CMK (cell line): ENCODE data around the gene CUX1.

Experiments
- DNase-seq: peaks from one replicate; pipeline ENCODE4 v3.0.0-alpha.2; 2010; ENCODE audit warnings: low read depth

The CUX1 gene

GRCh38 chr7:101937717-101938514 lies 120.5 kb downstream of the CUX1 start:
- no peak for DNase-seq

- DNase-seq: no peak
These were observed 121.8 kb downstream of the CUX1 start for GRCh38 chr7:101939136-101939695.

- DNase-seq: no peak
These were observed 122.7 kb downstream of the CUX1 start for GRCh38 chr7:101940151-101940550.

- no peak for DNase-seq
These were observed 123.4 kb downstream of the CUX1 start for GRCh38 chr7:101940830-101941229.

GRCh38 chr7:101941481-101942383 lies 124.3 kb downstream of the CUX1 start:
- DNase-seq: no peak

- DNase-seq: no peak
These were observed 125.3 kb downstream of the CUX1 start for GRCh38 chr7:101942603-101943210.

GRCh38 chr7:101943306-101943705 lies 125.9 kb downstream of the CUX1 start:
- DNase-seq: no peak

GRCh38 chr7:101943889-101944600 lies 126.6 kb downstream of the CUX1 start:
- no peak for DNase-seq

- no peak for DNase-seq
These were observed 127.2 kb downstream of the CUX1 start for GRCh38 chr7:101944611-101945010.

GRCh38 chr7:101945034-101945758 lies 127.8 kb downstream of the CUX1 start:
- no peak for DNase-seq

- DNase-seq: no peak
These were observed 130.5 kb downstream of the CUX1 start for GRCh38 chr7:101947899-101948298.

GRCh38 chr7:101948650-101949049 lies 131.2 kb downstream of the CUX1 start:
- DNase-seq: no peak

- no peak for DNase-seq
These were observed 133.2 kb downstream of the CUX1 start for GRCh38 chr7:101950450-101951119.

GRCh38 chr7:101951757-101952156 lies 134.3 kb downstream of the CUX1 start:
- no peak for DNase-seq

GRCh38 chr7:101952355-101953247 lies 135.2 kb downstream of the CUX1 start:
- DNase-seq: no peak

- no peak for DNase-seq
These were observed 135.9 kb downstream of the CUX1 start for GRCh38 chr7:101953248-101953819.

GRCh38 chr7:101954499-101954898 lies 137.1 kb downstream of the CUX1 start:
- no peak for DNase-seq

- DNase-seq: no peak
These were observed 138.7 kb downstream of the CUX1 start for GRCh38 chr7:101956130-101956529.
